GM19035 (cell line): Measurements from ENCODE around the gene SORCS3.

Source experiments
- ATAC-seq: cut with Tn5 transposase; IDR thresholded peaks from one replicate; pipeline ENCODE4 v1.9.1; 2021; ENCODE audit not compliant: unreplicated experiment

Gene SORCS3

GRCh38 chr10:104773105-104773504 is 132.0 kb downstream of the SORCS3 start:
- no peak for ATAC-seq

GRCh38 chr10:104774234-104774633 is 133.1 kb downstream of the SORCS3 start:
- ATAC-seq = no peak

GRCh38 chr10:104777086-104777799 is 136.2 kb downstream of the SORCS3 start:
- no peak for ATAC-seq

- no peak for ATAC-seq
These were observed 137.3 kb downstream of the SORCS3 start for GRCh38 chr10:104778371-104778770.

GRCh38 chr10:104779701-104780100 is 138.6 kb downstream of the SORCS3 start:
- no peak for ATAC-seq

GRCh38 chr10:104780165-104780564 is 139.1 kb downstream of the SORCS3 start:
- no peak for ATAC-seq

- no peak for ATAC-seq
These were observed 140.0 kb downstream of the SORCS3 start for GRCh38 chr10:104780946-104781595.

GRCh38 chr10:104784452-104784851 is 143.4 kb downstream of the SORCS3 start:
- no peak for ATAC-seq

GRCh38 chr10:104791471-104791870 is 150.4 kb downstream of the SORCS3 start:
- no peak for ATAC-seq

GRCh38 chr10:104795411-104795810 is 154.3 kb downstream of the SORCS3 start:
- no peak for ATAC-seq

GRCh38 chr10:104796823-104797222 is 155.7 kb downstream of the SORCS3 start:
- no peak for ATAC-seq

- ATAC-seq = no peak
These were observed 161.9 kb downstream of the SORCS3 start for GRCh38 chr10:104802941-104803340.

- no peak for ATAC-seq
These were observed 163.8 kb downstream of the SORCS3 start for GRCh38 chr10:104804880-104805279.

- no peak for ATAC-seq
These were observed 165.7 kb downstream of the SORCS3 start for GRCh38 chr10:104806801-104807200.

GRCh38 chr10:104807581-104808310 is 166.7 kb downstream of the SORCS3 start:
- no peak for ATAC-seq

- ATAC-seq = peak; percentile 74
These were observed 168.4 kb downstream of the SORCS3 start for GRCh38 chr10:104809288-104810090.

GRCh38 chr10:104811166-104811565 is 170.1 kb downstream of the SORCS3 start:
- ATAC-seq = no peak

GRCh38 chr10:104816501-104816900 is 175.4 kb downstream of the SORCS3 start:
- no peak for ATAC-seq

GRCh38 chr10:104819731-104820130 is 178.6 kb downstream of the SORCS3 start:
- ATAC-seq = no peak

GRCh38 chr10:104822088-104822487 is 181.0 kb downstream of the SORCS3 start:
- no peak for ATAC-seq

GRCh38 chr10:104824380-104825006 is 183.4 kb downstream of the SORCS3 start:
- ATAC-seq = no peak
